K562 (cell line): Measurements from ENCODE around the gene C1orf167. TPM values are rescaled to one million over a fixed set of nuclear protein-coding genes. Genes with fewer than 3 reads are reported as not detected.
A peak's percentile ranks its signal among the peaks of the same experiment; 100 is the strongest.

ENCODE experiments used
- BHLHE40 ChIP-seq: IDR thresholded peaks from 2 replicates; pipeline ENCODE4 v1.6.1; 2011; ENCODE audit warnings: low read length, improper control_type of control experiment
- CBFB ChIP-seq: sonication (generic); formaldehyde crosslinking; IDR thresholded peaks from 2 replicates; pipeline ENCODE4 v1.4.0; 2020; ENCODE audit warnings: mild to moderate bottlenecking, missing genetic modification reagents
- DEAF1 ChIP-seq: fragments of 450-650 bp; formaldehyde crosslinking; IDR thresholded peaks from 2 replicates; pipeline ENCODE4 v1.4.0; 2020; ENCODE audit warnings: mild to moderate bottlenecking, moderate library complexity
- E2F1 ChIP-seq: sonication (generic); formaldehyde crosslinking; IDR thresholded peaks from 2 replicates; pipeline ENCODE4 v1.8.1; 2023; ENCODE audit warnings: mild to moderate bottlenecking, missing genetic modification reagents, moderate library complexity
- FOXA3 ChIP-seq, 2 experiments: fragments of 450-650 bp in 1 of 2; sonication (generic) in 1 of 2; formaldehyde crosslinking; IDR thresholded peaks in 1 of 2; conservative IDR thresholded peaks in 1 of 2; 2 replicates each; pipeline versions ENCODE4 v1.4.0 to v1.8.0; 2020 to 2022; ENCODE audit warnings: mild to moderate bottlenecking in 2 of 2, missing genetic modification reagents in 1 of 2
- FOXK1 ChIP-seq: sonication (generic); formaldehyde crosslinking; IDR thresholded peaks from 2 replicates; pipeline ENCODE4 v1.8.0; 2022; ENCODE audit warnings: missing genetic modification reagents, mild to moderate bottlenecking, borderline replicate concordance
- LCOR ChIP-seq: sonication (generic); formaldehyde crosslinking; IDR thresholded peaks from 2 replicates; pipeline ENCODE4 v1.8.0; 2022; ENCODE audit warnings: mild to moderate bottlenecking, missing genetic modification reagents
- MEF2D ChIP-seq: conservative IDR thresholded peaks from 2 replicates; pipeline ENCODE4 v1.6.1; 2016; ENCODE audit warnings: low read depth, missing genetic modification characterization, missing compliant biosample characterization
- NBN ChIP-seq: fragments of 450-650 bp; IDR thresholded peaks from 2 replicates; pipeline ENCODE4 v1.6.1; 2016; ENCODE audit warnings: low read depth, mild to moderate bottlenecking
- NFIC ChIP-seq: fragments of 450-650 bp; IDR thresholded peaks from 2 replicates; pipeline ENCODE4 v1.6.1; 2017; ENCODE audit warnings: mild to moderate bottlenecking, inconsistent platforms
- RAD21 ChIP-seq, 2 experiments: fragments of 250-450 bp in 1 of 2; fragments of 450-650 bp in 1 of 2; sonication (Bioruptor Pico) in 1 of 2; formaldehyde crosslinking in 1 of 2; IDR thresholded peaks in 1 of 2; conservative IDR thresholded peaks in 1 of 2; 2 replicates each; pipeline versions ENCODE4 v1.4.0 to v1.8.0; 2020 to 2022; ENCODE audit warnings: mild to moderate bottlenecking in 2 of 2, moderate library complexity in 1 of 2
- RBM17 ChIP-seq: fragments of 200-400 bp; formaldehyde crosslinking; IDR thresholded peaks from 2 replicates; pipeline ENCODE4 v1.6.1; 2017; ENCODE audit warnings: low read depth, mild to moderate bottlenecking, low read length, borderline replicate concordance
- SMC3 ChIP-seq: conservative IDR thresholded peaks from 2 replicates; pipeline ENCODE4 v1.6.1; 2011; ENCODE audit warnings: low read depth, low read length, improper control_type of control experiment; ENCODE audit not compliant: insufficient read depth
- STAG1 ChIP-seq: sonication (generic); formaldehyde crosslinking; IDR thresholded peaks from 2 replicates; pipeline ENCODE4 v1.5.0; 2020; ENCODE audit warnings: missing genetic modification reagents, borderline replicate concordance
- XRCC5 ChIP-seq: fragments of 200-400 bp; formaldehyde crosslinking; IDR thresholded peaks from 2 replicates; pipeline ENCODE4 v1.6.1; 2017; ENCODE audit warnings: low read depth, mild to moderate bottlenecking, low read length
- ZC3H4 ChIP-seq: sonication (generic); formaldehyde crosslinking; IDR thresholded peaks from 2 replicates; pipeline ENCODE4 v1.9.0; 2021; ENCODE audit warnings: missing genetic modification reagents, borderline replicate concordance
- ZMIZ1 ChIP-seq, 2 experiments: fragments of 150-350 bp in 1 of 2; IDR thresholded peaks; 2 replicates each; pipeline ENCODE4 v1.6.1; 2012 to 2016; ENCODE audit warnings: low read depth in 2 of 2, low read length in 2 of 2, mild to moderate bottlenecking in 1 of 2, moderate library complexity in 1 of 2
- ZNF12 ChIP-seq: sonication (generic); formaldehyde crosslinking; IDR thresholded peaks from 2 replicates; pipeline ENCODE4 v1.4.0; 2020; ENCODE audit warnings: mild to moderate bottlenecking, missing genetic modification reagents
- ZNF311 ChIP-seq: fragments of 250-450 bp; sonication (Bioruptor Pico); IDR thresholded peaks from 2 replicates; pipeline ENCODE4 v1.4.0; 2020; ENCODE audit warnings: mild to moderate bottlenecking, moderate library complexity
- ZNF511 ChIP-seq: sonication (generic); formaldehyde crosslinking; IDR thresholded peaks from 2 replicates; pipeline ENCODE4 v1.8.0; 2022; ENCODE audit warnings: mild to moderate bottlenecking, missing genetic modification reagents
- polyA plus RNA-seq, 8 experiments: library from polyadenylated mRNA; depleted of rRNA in 4 of 8; stranded (reverse) in 5 of 8; unstranded in 3 of 8; fragments of >200 nt; fragmentation: Nextera tagmentation in 2 of 8; fragmentation: Illumina TruSeq in 1 of 8; extraction: Ambion mirVana in 2 of 8; extraction: Trizol in 1 of 8; gene quantifications; 2 replicates each; pipeline versions ENCODE4 v1.2.1 to v1.2.3, GENCODE V29; 2011 to 2014; ENCODE audit warnings: inconsistent platforms in 1 of 8, missing spikeins in 1 of 8
- total RNA-seq, 7 experiments: library from RNA; depleted of rRNA in 6 of 7; stranded (reverse); fragments of >200 nt in 6 of 7; fragmentation: Illumina TruSeq in 2 of 7; extraction: Trizol in 2 of 7; gene quantifications; 2 replicates each; pipeline versions ENCODE4 v1.2.1 to v1.2.3, GENCODE V29; 2011 to 2021; ENCODE audit warnings: low replicate concordance in 1 of 7

Gene C1orf167
- total and polyA plus RNA-seq, 9 of the 15 experiments (the other 6 are each of a cell fraction or from before 2014, with no cell fraction given): 0.22 to 0.86 (median 0.31) TPM; not detected in 2

- TF ChIP-seq E2F1 (0 out of 2 replicates have a peak, but pooled peaks have one; percentile 39), ZC3H4 (CRISPR knock-in tag) (0 out of 2 replicates have a peak, but pooled peaks have one; percentile 46), RBM17 (no peak), STAG1 (peak; percentile 83; the same call in 1 of the 2 replicates), ZNF12 (no peak), LCOR (CRISPR knock-in tag) (peak; percentile 82), FOXK1 (CRISPR knock-in tag) (peak; percentile 72; the same call in 1 of the 2 replicates), NFIC (peak; percentile 66), MEF2D (0 out of 2 replicates have a peak, but pooled peaks have one; percentile 19), ZNF311 (CRISPR knock-in tag) (no peak), BHLHE40 (peak; percentile 53), SMC3 (peak; percentile 95), NBN (peak; percentile 63; the same call in 1 of the 2 replicates), FOXA3 (CRISPR knock-in tag; conservative IDR thresholded peaks at IDR 0.05 in 1 of 2, IDR thresholded peaks at IDR 0.05 in 1 of 2) (0 out of 4 replicates have a peak, but pooled peaks of 1 of the 2 experiments have one; percentile 13), RAD21 (CRISPR knock-in tag; conservative IDR thresholded peaks at IDR 0.05 in 1 of 2, IDR thresholded peaks at IDR 0.05 in 1 of 2) (peak; percentile 98 to 99), XRCC5 (0 out of 2 replicates have a peak, but pooled peaks have one; percentile 55), CBFB (peak; percentile 45; the same call in 1 of the 2 replicates), ZMIZ1 (IDR thresholded peaks at IDR 0.05; ENCODE audit: low read depth in 2 of 2, low read length in 2 of 2) (peak in 1 of 2 experiments; percentile 32; a peak in 1 of 4 replicates), DEAF1 (peak; percentile 95), ZNF511 (CRISPR knock-in tag) (peak; percentile 61; the same call in 1 of the 2 replicates)
These were observed 42.5 kb upstream of the C1orf167 start (continued) for GRCh38 chr1:11719313-11720032.
